Neural cell (in vitro differentiated cells): ENCODE measurements around the gene NPFFR1.

Experiments used
- EZH2 ChIP-seq: fragments of 200-600, 300-800 bp; shearing (Covaris generic), sonication (generic); IDR thresholded peaks from 2 replicates; pipeline ENCODE4 v1.6.1; 2014; ENCODE audit warnings: antibody characterized with exemption, low read length, borderline replicate concordance, mild to moderate bottlenecking; ENCODE audit not compliant: insufficient read depth, poor library complexity, severe bottlenecking
- MXI1 ChIP-seq: fragments of 450-650 bp; conservative IDR thresholded peaks from 2 replicates; pipeline ENCODE4 v1.6.1; 2014; ENCODE audit warnings: antibody characterized with exemption, mild to moderate bottlenecking; ENCODE audit not compliant: poor library complexity, severe bottlenecking
- POLR2AphosphoS5 ChIP-seq: IDR thresholded peaks from 2 replicates; pipeline ENCODE4 v1.6.1; 2012
- TAF1 ChIP-seq: IDR thresholded peaks from 2 replicates; pipeline ENCODE4 v1.6.1; 2012; ENCODE audit warnings: low read depth
- TF ChIP-seq, protein P1 (sequence below): fragments of 450-650 bp; IDR thresholded peaks from 2 replicates; pipeline ENCODE4 v1.5.1; 2014; ENCODE audit warnings: antibody characterized with exemption, mild to moderate bottlenecking, moderate library complexity; ENCODE audit not compliant: poor library complexity, severe bottlenecking
- TF ChIP-seq, protein P2 (sequence below): IDR thresholded peaks from 2 replicates; pipeline ENCODE4 v1.6.1; 2012; ENCODE audit warnings: borderline replicate concordance

DNA sequence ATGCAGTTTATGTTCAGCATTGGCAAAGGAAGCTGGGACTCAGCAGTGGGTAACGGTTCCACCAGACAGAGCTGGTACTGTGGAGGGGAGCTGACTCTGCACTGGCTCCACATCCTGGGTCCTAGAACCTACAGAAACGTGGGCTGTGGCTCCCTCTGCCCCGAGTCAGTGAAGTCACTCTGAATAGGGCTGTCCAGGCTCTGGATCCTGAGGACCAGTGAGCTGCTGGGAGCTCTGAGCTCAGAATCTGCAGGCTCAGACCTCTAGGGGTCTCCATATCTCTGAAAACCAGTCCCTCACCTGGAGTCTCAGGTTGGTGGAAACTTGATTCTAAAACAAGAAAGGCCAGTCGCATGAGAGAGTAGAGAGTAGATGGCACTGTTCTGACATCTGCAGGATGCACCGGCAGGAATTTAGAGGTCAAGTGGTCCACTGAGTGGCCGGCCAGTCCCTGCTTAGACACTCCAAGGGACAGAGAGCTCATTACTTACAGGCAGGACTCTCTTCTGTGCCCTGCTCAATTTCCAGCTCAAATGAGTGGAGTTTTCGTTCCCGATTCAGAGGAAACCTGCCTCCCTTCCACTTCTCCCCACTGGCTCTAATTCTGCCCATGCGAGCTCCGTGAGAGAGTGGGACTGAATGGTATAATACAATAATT lies 18.6 kb downstream of the NPFFR1 start:
- TF ChIP-seq, protein P1, sequence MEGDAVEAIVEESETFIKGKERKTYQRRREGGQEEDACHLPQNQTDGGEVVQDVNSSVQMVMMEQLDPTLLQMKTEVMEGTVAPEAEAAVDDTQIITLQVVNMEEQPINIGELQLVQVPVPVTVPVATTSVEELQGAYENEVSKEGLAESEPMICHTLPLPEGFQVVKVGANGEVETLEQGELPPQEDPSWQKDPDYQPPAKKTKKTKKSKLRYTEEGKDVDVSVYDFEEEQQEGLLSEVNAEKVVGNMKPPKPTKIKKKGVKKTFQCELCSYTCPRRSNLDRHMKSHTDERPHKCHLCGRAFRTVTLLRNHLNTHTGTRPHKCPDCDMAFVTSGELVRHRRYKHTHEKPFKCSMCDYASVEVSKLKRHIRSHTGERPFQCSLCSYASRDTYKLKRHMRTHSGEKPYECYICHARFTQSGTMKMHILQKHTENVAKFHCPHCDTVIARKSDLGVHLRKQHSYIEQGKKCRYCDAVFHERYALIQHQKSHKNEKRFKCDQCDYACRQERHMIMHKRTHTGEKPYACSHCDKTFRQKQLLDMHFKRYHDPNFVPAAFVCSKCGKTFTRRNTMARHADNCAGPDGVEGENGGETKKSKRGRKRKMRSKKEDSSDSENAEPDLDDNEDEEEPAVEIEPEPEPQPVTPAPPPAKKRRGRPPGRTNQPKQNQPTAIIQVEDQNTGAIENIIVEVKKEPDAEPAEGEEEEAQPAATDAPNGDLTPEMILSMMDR, result no peak
- no peak for TF ChIP-seq TAF1
- TF ChIP-seq EZH2, result no peak
- TF ChIP-seq, protein P2, sequence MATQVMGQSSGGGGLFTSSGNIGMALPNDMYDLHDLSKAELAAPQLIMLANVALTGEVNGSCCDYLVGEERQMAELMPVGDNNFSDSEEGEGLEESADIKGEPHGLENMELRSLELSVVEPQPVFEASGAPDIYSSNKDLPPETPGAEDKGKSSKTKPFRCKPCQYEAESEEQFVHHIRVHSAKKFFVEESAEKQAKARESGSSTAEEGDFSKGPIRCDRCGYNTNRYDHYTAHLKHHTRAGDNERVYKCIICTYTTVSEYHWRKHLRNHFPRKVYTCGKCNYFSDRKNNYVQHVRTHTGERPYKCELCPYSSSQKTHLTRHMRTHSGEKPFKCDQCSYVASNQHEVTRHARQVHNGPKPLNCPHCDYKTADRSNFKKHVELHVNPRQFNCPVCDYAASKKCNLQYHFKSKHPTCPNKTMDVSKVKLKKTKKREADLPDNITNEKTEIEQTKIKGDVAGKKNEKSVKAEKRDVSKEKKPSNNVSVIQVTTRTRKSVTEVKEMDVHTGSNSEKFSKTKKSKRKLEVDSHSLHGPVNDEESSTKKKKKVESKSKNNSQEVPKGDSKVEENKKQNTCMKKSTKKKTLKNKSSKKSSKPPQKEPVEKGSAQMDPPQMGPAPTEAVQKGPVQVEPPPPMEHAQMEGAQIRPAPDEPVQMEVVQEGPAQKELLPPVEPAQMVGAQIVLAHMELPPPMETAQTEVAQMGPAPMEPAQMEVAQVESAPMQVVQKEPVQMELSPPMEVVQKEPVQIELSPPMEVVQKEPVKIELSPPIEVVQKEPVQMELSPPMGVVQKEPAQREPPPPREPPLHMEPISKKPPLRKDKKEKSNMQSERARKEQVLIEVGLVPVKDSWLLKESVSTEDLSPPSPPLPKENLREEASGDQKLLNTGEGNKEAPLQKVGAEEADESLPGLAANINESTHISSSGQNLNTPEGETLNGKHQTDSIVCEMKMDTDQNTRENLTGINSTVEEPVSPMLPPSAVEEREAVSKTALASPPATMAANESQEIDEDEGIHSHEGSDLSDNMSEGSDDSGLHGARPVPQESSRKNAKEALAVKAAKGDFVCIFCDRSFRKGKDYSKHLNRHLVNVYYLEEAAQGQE, result no peak
- TF ChIP-seq MXI1, result no peak
- TF ChIP-seq POLR2AphosphoS5, result no peak
